Measurements from ENCODE around the gene NGRN. TPM values are rescaled to one million over a fixed set of nuclear protein-coding genes. Genes with fewer than 3 reads are reported as not detected.

Gene NGRN
- total and polyA plus RNA-seq, 2 of the 8 experiments (the other 6 are each of a cell fraction or from before 2014, with no cell fraction given) = 60.1 to 101 TPM

DNA sequence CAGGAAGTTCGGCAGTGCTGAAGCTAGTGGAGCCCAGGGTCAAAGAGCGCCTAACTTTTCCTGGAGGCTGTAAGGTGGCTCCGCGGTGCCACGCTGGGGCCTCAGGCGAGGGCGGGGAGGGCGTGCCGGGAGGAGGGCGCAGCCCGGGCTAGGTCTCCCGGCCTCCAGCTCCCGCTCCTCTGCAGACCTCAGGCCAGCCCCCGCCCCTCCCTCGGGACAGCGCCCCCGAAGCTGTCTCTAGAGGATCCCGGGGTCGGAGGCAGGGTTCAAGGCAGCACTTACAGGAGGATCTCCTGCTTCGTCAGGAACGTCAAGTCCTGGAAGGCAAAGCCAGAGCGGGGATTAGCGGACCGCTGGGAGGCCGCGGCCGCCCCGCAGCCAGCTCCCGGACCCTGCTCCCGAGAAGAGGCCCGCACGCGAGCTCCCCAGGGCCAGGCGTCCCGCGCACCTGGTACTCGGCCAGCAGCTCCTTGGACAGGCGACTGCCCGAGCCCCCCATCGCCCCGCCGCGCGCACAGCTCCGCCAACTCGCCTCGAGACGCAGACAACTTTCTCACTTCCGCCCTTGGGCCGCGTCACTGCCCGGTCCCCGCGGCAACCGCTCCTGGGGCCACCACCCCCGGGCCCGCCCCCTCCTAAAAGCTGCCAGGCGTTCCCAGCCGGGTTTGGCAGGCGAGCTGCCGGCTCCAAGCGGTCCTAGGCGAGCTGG, 31.9 kb upstream of the NGRN start, which contains the start of gene CIB1 (continued):
- peak; percentile 85 for TF ChIP-seq KDM4A (IDR thresholded peaks at IDR 0.05; ENCODE audit: low read depth, low read length, severe bottlenecking)
- no peak for TF ChIP-seq JUND (IDR thresholded peaks at IDR 0.05; ENCODE audit: low read length)
- TF ChIP-seq CREB1 (IDR thresholded peaks at IDR 0.05) = peak; percentile 78; the same call in 1 of the 2 replicates
- TF ChIP-seq SAP30 (IDR thresholded peaks at IDR 0.05; ENCODE audit: insufficient read depth, insufficient replicate concordance, low read length) = no peak
- TF ChIP-seq ASH2L (IDR thresholded peaks at IDR 0.05; ENCODE audit: low read length) = peak; percentile 84
- TF ChIP-seq PHF8 (conservative IDR thresholded peaks at IDR 0.05; ENCODE audit: low read depth, low read length) = peak; percentile 33; the same call in 1 of the 2 replicates
- TF ChIP-seq RFX5 (IDR thresholded peaks at IDR 0.05; ENCODE audit: borderline replicate concordance, low read depth, low read length) = no peak
- no peak for TF ChIP-seq TCF12 (IDR thresholded peaks at IDR 0.05; ENCODE audit: low read depth, low read length)
- TF ChIP-seq TAF1 (IDR thresholded peaks at IDR 0.05; ENCODE audit: low read depth, low read length) = 0 out of 2 replicates have a peak, but pooled peaks have one; percentile 8
- peak; percentile 34; the same call in 1 of the 2 replicates for TF ChIP-seq EGR1 (IDR thresholded peaks at IDR 0.05; ENCODE audit: borderline replicate concordance, low read depth, low read length)
- TF ChIP-seq, protein P1, sequence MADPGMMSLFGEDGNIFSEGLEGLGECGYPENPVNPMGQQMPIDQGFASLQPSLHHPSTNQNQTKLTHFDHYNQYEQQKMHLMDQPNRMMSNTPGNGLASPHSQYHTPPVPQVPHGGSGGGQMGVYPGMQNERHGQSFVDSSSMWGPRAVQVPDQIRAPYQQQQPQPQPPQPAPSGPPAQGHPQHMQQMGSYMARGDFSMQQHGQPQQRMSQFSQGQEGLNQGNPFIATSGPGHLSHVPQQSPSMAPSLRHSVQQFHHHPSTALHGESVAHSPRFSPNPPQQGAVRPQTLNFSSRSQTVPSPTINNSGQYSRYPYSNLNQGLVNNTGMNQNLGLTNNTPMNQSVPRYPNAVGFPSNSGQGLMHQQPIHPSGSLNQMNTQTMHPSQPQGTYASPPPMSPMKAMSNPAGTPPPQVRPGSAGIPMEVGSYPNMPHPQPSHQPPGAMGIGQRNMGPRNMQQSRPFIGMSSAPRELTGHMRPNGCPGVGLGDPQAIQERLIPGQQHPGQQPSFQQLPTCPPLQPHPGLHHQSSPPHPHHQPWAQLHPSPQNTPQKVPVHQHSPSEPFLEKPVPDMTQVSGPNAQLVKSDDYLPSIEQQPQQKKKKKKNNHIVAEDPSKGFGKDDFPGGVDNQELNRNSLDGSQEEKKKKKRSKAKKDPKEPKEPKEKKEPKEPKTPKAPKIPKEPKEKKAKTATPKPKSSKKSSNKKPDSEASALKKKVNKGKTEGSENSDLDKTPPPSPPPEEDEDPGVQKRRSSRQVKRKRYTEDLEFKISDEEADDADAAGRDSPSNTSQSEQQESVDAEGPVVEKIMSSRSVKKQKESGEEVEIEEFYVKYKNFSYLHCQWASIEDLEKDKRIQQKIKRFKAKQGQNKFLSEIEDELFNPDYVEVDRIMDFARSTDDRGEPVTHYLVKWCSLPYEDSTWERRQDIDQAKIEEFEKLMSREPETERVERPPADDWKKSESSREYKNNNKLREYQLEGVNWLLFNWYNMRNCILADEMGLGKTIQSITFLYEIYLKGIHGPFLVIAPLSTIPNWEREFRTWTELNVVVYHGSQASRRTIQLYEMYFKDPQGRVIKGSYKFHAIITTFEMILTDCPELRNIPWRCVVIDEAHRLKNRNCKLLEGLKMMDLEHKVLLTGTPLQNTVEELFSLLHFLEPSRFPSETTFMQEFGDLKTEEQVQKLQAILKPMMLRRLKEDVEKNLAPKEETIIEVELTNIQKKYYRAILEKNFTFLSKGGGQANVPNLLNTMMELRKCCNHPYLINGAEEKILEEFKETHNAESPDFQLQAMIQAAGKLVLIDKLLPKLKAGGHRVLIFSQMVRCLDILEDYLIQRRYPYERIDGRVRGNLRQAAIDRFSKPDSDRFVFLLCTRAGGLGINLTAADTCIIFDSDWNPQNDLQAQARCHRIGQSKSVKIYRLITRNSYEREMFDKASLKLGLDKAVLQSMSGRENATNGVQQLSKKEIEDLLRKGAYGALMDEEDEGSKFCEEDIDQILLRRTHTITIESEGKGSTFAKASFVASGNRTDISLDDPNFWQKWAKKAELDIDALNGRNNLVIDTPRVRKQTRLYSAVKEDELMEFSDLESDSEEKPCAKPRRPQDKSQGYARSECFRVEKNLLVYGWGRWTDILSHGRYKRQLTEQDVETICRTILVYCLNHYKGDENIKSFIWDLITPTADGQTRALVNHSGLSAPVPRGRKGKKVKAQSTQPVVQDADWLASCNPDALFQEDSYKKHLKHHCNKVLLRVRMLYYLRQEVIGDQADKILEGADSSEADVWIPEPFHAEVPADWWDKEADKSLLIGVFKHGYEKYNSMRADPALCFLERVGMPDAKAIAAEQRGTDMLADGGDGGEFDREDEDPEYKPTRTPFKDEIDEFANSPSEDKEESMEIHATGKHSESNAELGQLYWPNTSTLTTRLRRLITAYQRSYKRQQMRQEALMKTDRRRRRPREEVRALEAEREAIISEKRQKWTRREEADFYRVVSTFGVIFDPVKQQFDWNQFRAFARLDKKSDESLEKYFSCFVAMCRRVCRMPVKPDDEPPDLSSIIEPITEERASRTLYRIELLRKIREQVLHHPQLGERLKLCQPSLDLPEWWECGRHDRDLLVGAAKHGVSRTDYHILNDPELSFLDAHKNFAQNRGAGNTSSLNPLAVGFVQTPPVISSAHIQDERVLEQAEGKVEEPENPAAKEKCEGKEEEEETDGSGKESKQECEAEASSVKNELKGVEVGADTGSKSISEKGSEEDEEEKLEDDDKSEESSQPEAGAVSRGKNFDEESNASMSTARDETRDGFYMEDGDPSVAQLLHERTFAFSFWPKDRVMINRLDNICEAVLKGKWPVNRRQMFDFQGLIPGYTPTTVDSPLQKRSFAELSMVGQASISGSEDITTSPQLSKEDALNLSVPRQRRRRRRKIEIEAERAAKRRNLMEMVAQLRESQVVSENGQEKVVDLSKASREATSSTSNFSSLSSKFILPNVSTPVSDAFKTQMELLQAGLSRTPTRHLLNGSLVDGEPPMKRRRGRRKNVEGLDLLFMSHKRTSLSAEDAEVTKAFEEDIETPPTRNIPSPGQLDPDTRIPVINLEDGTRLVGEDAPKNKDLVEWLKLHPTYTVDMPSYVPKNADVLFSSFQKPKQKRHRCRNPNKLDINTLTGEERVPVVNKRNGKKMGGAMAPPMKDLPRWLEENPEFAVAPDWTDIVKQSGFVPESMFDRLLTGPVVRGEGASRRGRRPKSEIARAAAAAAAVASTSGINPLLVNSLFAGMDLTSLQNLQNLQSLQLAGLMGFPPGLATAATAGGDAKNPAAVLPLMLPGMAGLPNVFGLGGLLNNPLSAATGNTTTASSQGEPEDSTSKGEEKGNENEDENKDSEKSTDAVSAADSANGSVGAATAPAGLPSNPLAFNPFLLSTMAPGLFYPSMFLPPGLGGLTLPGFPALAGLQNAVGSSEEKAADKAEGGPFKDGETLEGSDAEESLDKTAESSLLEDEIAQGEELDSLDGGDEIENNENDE (IDR thresholded peaks at IDR 0.05; ENCODE audit: insufficient replicate concordance, low read length) = no peak
